GM10266 (cell line): Measurements from ENCODE around the gene TDRD9.
"Not testable (repeated sequence)": the region's sequence is repeated elsewhere in the genome, so short reads cannot be mapped to it uniquely, and the experiment has no call there.

Experiments used
- DNase-seq: peaks from one replicate; pipeline ENCODE4 v3.0.0; 2012; ENCODE audit errors: extremely low spot score
- CTCF ChIP-seq: IDR thresholded peaks from 2 replicates; pipeline ENCODE4 v1.5.1; 2012; ENCODE audit warnings: mild to moderate bottlenecking, low read depth; ENCODE audit not compliant: control insufficient read depth, insufficient read depth; ENCODE audit errors: missing control alignments

TDRD9 gene

DNA sequence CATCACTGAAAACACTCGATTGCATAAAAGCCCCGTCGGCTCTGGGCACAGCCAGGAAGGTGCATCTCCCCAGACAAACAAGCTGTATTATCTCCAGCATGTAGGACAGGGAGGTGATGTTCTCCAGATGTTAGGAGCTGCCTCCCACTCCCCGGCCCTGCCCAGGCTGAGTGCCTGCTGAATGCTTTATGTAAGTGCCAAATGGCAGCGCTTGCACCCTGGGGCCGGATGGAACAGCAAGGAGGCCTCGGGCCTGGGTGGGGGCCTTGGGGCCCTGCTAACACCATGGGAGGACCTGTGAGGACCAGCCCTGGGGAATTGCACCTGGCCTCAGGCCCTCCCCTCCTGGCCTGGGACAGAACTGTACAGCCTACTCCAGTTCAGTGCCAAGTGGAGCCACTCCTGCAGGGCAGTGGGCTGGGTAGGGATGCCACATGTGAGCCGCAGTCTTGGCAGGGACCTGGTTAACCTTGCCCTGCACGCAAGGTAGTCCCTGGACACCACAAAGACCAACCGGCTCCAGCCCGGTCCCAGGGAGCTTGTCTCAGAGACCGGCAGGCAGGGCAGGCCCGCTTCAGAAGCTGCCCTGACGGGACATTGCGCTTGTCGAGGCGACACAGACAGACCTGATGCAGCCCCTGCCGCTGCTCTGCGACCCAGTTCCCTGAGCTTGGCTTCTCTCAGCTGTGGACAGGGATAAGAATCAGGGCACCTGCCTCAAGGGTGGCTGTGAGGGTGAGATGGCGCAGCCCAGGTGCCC is 45.6 kb upstream of the TDRD9 start:
- TF ChIP-seq CTCF, result no peak
- DNase-seq, result no peak

GRCh38 chr14:103883263-103883523 is 45.1 kb upstream of the TDRD9 start:
- no peak for TF ChIP-seq CTCF
- DNase-seq, result no peak

DNA sequence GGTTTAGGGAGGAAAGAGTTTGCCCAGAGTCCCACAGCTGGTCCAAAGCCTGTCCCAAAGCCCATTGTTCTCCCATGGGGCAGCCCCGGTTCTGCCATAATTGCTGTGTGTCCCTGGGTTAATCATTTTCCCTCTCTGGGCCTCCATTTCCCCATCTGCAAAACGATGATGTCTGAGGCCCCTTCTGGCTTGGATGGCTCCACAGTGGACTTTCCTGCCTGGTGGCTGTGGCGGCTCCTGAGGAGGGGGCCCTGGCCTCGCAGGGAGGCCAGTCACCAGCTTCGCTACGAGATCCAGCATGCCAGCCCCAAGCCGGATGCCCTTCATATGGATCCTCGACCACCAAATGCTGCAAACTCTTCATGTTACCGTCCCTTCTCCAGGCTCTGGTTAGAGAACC is 43.4 kb upstream of the TDRD9 start:
- TF ChIP-seq CTCF, result no peak
- no peak for DNase-seq

DNA sequence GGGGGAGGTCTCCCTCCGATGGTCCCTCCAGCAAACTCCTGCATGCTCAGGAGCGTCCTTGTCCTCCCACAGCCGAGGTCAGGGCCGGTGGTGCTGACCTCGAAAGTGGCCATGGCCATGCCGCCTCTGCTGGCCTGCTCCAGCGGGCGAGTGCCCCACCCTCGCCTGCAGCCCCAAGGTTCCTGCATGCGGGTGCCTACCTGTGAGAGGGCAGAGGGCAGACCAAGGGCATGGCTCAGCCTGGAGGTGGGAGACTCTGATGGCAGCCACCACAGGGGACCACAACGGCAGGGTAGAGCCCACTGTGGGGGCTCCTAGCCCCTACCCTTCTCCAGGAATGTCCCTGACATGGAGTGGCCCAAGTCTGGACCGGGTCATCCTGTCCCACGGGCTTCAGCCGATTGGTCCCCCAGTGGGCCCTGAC is 42.7 kb upstream of the TDRD9 start:
- no peak for TF ChIP-seq CTCF
- no peak for DNase-seq

GRCh38 chr14:103886304-103887169 is 41.7 kb upstream of the TDRD9 start:
- DNase-seq, result no peak
- TF ChIP-seq CTCF, result no peak

DNA sequence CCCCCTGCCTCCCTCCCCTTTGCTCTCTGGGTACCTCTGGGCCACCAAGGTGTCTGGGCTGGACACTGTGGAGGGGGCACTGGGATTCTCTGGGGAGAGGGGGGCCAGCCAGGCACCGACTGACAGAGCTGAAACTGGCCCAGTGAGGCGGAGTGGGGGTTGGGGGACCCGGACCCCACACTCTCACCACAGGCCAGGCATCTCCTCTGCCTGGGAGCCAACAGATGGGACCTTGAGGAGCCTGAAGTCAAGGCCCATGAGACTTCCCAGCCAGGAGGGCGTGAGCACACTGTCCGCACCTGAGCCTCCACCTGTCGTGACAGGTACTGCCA is 41.1 kb upstream of the TDRD9 start:
- no peak for DNase-seq
- TF ChIP-seq CTCF, result no peak

DNA sequence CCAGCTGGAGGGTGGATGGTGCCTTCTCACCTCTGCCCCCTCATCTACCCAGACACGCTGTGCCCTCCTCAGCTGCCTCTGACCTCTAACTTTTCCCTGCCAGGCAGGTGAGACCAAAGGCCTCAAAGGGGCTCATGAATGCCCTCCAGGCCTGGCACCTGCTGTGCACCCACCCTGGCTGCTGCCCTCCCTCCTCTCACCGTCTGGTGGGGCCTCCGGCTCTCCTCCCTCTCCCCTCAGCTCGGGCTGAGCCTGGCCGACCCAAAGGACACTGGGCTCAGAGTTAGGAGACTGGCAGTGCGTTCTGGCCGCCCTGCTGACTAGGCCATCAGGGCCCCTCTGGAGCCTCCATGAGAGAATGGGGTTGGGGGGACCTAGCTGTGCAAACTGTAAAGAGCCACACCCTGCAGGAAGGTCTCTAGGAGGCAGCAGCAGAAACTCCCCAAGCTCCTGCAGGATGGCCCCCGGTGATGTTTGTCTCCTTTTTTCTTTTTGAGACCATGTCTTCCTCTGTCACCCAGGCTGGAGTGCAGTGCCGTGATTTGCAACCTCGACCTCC is 40.6 kb upstream of the TDRD9 start:
- TF ChIP-seq CTCF, result no peak
- DNase-seq, result no peak

DNA sequence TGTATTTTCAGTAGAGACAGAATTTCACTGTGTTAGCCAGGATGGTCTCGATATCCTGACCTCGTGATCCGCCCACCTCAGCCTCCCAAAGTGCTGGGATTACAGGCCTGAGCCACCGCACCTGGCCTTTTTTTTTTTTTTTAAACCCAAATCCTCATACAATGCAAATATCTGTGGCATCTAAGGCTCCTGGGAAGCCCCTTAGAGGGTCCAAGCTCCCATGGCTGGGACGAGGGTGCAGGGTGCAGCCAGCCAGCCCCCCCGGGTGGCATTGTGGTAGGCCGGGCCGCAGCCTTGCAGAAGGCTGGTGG is 39.3 kb upstream of the TDRD9 start:
- DNase-seq, result not testable (repeated sequence)
